ENCODE results near the gene PDLIM3. TPM values are rescaled to one million over a fixed set of nuclear protein-coding genes. Genes with fewer than 3 reads are reported as not detected.

PDLIM3 gene
- total RNA-seq, 1 experiment from 2014 or later = 6.2 TPM

DNA sequence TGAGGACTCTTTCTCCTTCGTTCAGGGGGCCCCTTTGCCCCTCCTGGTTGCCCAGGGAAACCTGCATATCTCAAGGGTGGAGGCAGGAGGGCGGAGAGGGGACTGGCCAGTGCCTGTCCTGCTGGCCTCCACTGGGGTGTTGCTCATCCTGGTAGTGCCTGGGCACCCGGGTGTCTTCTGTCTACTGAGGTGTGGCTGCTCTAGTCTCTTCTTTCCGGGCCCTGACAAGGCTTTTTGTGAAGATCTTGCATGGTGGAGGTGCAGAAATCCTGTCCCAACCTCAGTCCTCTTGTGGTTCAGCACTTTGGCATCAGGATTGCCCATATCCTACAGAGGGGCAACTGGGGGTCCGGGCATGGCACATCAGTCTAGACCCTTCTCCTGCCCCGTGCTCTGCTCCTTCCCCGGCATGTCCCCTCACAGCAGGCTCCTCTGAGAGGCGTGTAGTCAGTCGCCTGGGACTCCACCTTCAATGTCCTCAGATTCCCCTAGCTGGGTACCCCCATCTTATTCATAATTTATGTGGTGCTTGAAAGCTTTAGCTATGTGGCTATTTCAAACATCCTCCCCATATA lies 65.6 kb downstream of the PDLIM3 start:
- Mint-ChIP-seq H3K27ac (no peak overlapping the region), H3K36me3 (peaks cover 2% of the 10 kb centered on the region; the same call in 1 of the 2 replicates), H3K27me3 (ENCODE audit: low read depth) (peaks cover 59% of the 10 kb centered on the region), H3K9me3 (peaks cover 8% of the 10 kb centered on the region; the same call in 1 of the 2 replicates), H3K4me1 (peaks cover 20% of the 10 kb centered on the region), H3K4me3 (no peak overlapping the region)
- POLR2A ChIA-PET = no interaction called here
- CTCF ChIA-PET = interaction anchor here (0.8 kb wide), 1 partner anchor 12 kb away, joined by 3 read pairs; no protein-coding TSS in a partner anchor
- no peak for TF ChIP-seq USF1 (CRISPR knock-in tag; IDR thresholded peaks at IDR 0.05)
- TF ChIP-seq, protein P1, sequence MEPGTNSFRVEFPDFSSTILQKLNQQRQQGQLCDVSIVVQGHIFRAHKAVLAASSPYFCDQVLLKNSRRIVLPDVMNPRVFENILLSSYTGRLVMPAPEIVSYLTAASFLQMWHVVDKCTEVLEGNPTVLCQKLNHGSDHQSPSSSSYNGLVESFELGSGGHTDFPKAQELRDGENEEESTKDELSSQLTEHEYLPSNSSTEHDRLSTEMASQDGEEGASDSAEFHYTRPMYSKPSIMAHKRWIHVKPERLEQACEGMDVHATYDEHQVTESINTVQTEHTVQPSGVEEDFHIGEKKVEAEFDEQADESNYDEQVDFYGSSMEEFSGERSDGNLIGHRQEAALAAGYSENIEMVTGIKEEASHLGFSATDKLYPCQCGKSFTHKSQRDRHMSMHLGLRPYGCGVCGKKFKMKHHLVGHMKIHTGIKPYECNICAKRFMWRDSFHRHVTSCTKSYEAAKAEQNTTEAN (CRISPR knock-in tag; IDR thresholded peaks at IDR 0.05) = no peak
- TF ChIP-seq ZNF232 (CRISPR knock-in tag; IDR thresholded peaks at IDR 0.05) = no peak
- no peak for TF ChIP-seq CREM (CRISPR knock-in tag; IDR thresholded peaks at IDR 0.05)
- no peak for TF ChIP-seq CREB1 (CRISPR knock-in tag; IDR thresholded peaks at IDR 0.05)
- ATAC-seq (no peak), DNase-seq (ENCODE audit: low spot score) (no peak)

DNA sequence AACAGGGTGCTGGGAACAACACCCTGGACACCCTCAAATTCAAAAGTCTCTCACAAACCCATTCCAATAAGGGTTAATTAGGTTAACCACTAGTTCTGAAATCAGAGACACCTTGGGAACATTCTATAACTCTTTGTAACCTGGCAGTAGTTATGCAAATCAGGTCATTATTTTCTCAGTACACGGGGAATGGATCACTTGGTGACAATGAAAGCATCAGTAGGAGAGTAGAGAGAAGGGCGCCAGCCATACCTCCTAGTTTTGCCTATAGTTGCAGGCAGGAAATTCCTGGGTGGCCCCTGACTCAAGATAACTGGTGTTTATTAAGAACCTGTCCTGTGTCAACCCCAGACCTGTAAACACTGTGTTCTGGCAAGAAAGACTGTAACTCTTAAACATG lies 66.3 kb downstream of the PDLIM3 start:
- H3K4me1 Mint-ChIP-seq = peaks cover 27% of the 10 kb centered on the region
- TF ChIP-seq ATF1 (CRISPR knock-in tag; IDR thresholded peaks at IDR 0.05) (no peak), E2F4 (CRISPR knock-in tag; IDR thresholded peaks at IDR 0.05; ENCODE audit: borderline replicate concordance, low read depth) (no peak), RORB (CRISPR knock-in tag; IDR thresholded peaks at IDR 0.05) (no peak), CREB1 (CRISPR knock-in tag; IDR thresholded peaks at IDR 0.05) (no peak), ZNF219 (CRISPR knock-in tag; IDR thresholded peaks at IDR 0.05; ENCODE audit: borderline replicate concordance) (no peak), ZNF263 (CRISPR knock-in tag; IDR thresholded peaks at IDR 0.05; ENCODE audit: low read depth) (no peak), MXD4 (CRISPR knock-in tag; IDR thresholded peaks at IDR 0.05; ENCODE audit: borderline replicate concordance) (no peak), JAZF1 (CRISPR knock-in tag; IDR thresholded peaks at IDR 0.05) (no peak), SMAD4 (CRISPR knock-in tag; IDR thresholded peaks at IDR 0.05) (no peak), FOXP1 (CRISPR knock-in tag; IDR thresholded peaks at IDR 0.05; ENCODE audit: borderline replicate concordance) (no peak), ZNF232 (CRISPR knock-in tag; IDR thresholded peaks at IDR 0.05) (no peak), SMAD3 (CRISPR knock-in tag; IDR thresholded peaks at IDR 0.05; ENCODE audit: borderline replicate concordance) (no peak), FOXP4 (CRISPR knock-in tag; IDR thresholded peaks at IDR 0.05) (no peak), PRRX2 (CRISPR knock-in tag; IDR thresholded peaks at IDR 0.05) (no peak), USF1 (CRISPR knock-in tag; IDR thresholded peaks at IDR 0.05) (no peak), USF2 (CRISPR knock-in tag; IDR thresholded peaks at IDR 0.05) (no peak), NFATC4 (CRISPR knock-in tag; IDR thresholded peaks at IDR 0.05) (no peak)
- TF ChIP-seq, protein P2, sequence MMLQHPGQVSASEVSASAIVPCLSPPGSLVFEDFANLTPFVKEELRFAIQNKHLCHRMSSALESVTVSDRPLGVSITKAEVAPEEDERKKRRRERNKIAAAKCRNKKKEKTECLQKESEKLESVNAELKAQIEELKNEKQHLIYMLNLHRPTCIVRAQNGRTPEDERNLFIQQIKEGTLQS (CRISPR knock-in tag; conservative IDR thresholded peaks at IDR 0.05) = no peak
- TF ChIP-seq, protein P3, sequence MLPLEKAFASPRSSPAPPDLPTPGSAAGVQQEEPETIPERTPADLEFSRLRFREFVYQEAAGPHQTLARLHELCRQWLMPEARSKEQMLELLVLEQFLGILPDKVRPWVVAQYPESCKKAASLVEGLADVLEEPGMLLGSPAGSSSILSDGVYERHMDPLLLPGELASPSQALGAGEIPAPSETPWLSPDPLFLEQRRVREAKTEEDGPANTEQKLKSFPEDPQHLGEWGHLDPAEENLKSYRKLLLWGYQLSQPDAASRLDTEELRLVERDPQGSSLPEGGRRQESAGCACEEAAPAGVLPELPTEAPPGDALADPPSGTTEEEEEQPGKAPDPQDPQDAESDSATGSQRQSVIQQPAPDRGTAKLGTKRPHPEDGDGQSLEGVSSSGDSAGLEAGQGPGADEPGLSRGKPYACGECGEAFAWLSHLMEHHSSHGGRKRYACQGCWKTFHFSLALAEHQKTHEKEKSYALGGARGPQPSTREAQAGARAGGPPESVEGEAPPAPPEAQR (CRISPR knock-in tag; IDR thresholded peaks at IDR 0.05) = no peak
- no peak overlapping the region for H3K4me3 Mint-ChIP-seq
- DNase-seq (ENCODE audit: low spot score) = no peak
- CTCF ChIA-PET = no interaction called here
- no peak for ATAC-seq
- H3K27me3 Mint-ChIP-seq (ENCODE audit: low read depth) = peaks cover 56% of the 10 kb centered on the region
- no peak overlapping the region for H3K27ac Mint-ChIP-seq
- H3K36me3 Mint-ChIP-seq = peaks cover 2% of the 10 kb centered on the region; the same call in 1 of the 2 replicates
- peaks cover 8% of the 10 kb centered on the region; the same call in 1 of the 2 replicates for H3K9me3 Mint-ChIP-seq
- POLR2A ChIA-PET = no interaction called here

Data from WTC11 (cell line).